Gastrocnemius medialis (tissue), 4 donors: ENCODE results near the gene SH3PXD2B. TPM values are rescaled to one million over a fixed set of nuclear protein-coding genes. Genes with fewer than 3 reads are reported as not detected.
A peak's percentile ranks its signal among the peaks of the same experiment; 100 is the strongest.

ENCODE experiments used
- ATAC-seq, 2 donors: fragments of 150-250 bp; one replicate each; pipeline ENCODE4 v1.9.1; 2016
- DNase-seq, 2 donors: peaks; one replicate each; pipeline ENCODE4 v3.0.0-alpha.2; 2019
- H3K27ac ChIP-seq, 4 donors: fragments of 200-600 bp; sonication (generic); 1 replicate in 1 of 4; 2 replicates in 3 of 4; pipeline ENCODE4 v1.5.1; 2016 to 2018; ENCODE audit warnings: mild to moderate bottlenecking in 2 of 4, moderate library complexity in 1 of 4
- H3K27me3 ChIP-seq, 3 donors: fragments of 200-600 bp; sonication (generic) in 2 of 3; 1 replicate in 1 of 3; 2 replicates in 2 of 3; pipeline versions ENCODE4 v1.5.1 to v1.6.0; 2016 to 2019; ENCODE audit warnings: mild to moderate bottlenecking in 1 of 3, moderate library complexity in 1 of 3
- H3K36me3 ChIP-seq, 2 donors: fragments of 200-600 bp; sonication (generic) in 1 of 2; one replicate each; pipeline ENCODE4 v1.5.1; 2017 to 2018
- H3K4me1 ChIP-seq, 2 donors: fragments of 200-600 bp; sonication (generic) in 1 of 2; one replicate each; pipeline ENCODE4 v1.5.1; 2016 to 2017; ENCODE audit warnings: mild to moderate bottlenecking in 2 of 2
- H3K4me3 ChIP-seq, 4 donors: fragments of 200-600 bp; sonication (generic) in 3 of 4; 1 replicate in 1 of 4; 2 replicates in 3 of 4; pipeline ENCODE4 v1.5.1; 2016 to 2019; ENCODE audit warnings: mild to moderate bottlenecking in 2 of 4
- H3K9me3 ChIP-seq, 3 donors: fragments of 200-600 bp; sonication (generic) in 2 of 3; 1 replicate in 1 of 3; 2 replicates in 2 of 3; pipeline ENCODE4 v1.5.1; 2016 to 2019
- POLR2A ChIP-seq, 2 donors: fragments of 450-650 bp; IDR thresholded peaks; one replicate each; pipeline ENCODE4 v1.6.1; 2017; ENCODE audit warnings: antibody characterized with exemption in 2 of 2, mild to moderate bottlenecking in 2 of 2, moderate library complexity in 2 of 2
- in situ Hi-C, 4 donors: fragments of 200-750 bp; cut with MboI; loops; one replicate each; pipeline versions ENCODE4 v1.15.0 to v1.8.0; 2017; ENCODE audit warnings: low sequenced_read_pairs in 4 of 4
- intact Hi-C: fragments of 100-400 bp; cut with DNase I; formaldehyde crosslinking; loops from one replicate; pipeline ENCODE4 v1.15.1; 2023; ENCODE audit warnings: low total_unique reads
- total RNA-seq, 4 donors: library from RNA; depleted of rRNA; stranded (reverse); fragments of >200 nt; gene quantifications; one replicate each; pipeline versions ENCODE4 v1.1.0 to v1.2.3, GENCODE V29; 2016
- TF ChIP-seq, protein P1 (sequence below), 5 experiments: fragments of 450-650 bp in 3 of 5; fragments of 200-600 bp in 2 of 5; sonication (generic) in 2 of 5; IDR thresholded peaks in 4 of 5; conservative IDR thresholded peaks in 1 of 5; 1 replicate in 4 of 5; 2 replicates in 1 of 5; pipeline ENCODE4 v1.5.1; 2016 to 2019; ENCODE audit warnings: antibody characterized with exemption in 5 of 5, mild to moderate bottlenecking in 3 of 5, moderate library complexity in 3 of 5

SH3PXD2B gene
- total RNA-seq, 4 donors from 2014 or later = 2.7 to 10.2 (median 4.2) TPM

DNA sequence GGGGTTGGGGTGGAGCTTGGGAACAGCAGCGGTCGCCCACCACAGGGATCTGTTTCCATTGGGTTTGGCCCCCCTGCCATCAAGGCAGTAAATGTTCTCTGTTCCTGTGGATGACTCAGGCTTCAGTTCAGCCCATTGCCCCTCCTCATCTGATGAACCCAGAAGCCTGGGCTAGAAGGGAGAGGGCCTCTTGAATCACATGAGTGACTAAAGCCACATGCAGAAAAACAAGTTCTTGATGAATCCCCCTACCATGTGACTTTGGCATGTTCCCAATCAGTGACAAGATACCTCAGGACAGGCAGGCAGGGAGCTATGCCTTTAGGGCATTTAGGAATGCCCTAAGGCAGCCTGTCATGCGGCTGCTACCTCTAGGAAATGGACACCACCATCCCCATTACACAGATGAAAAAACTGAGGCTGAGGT, 2.5 kb downstream of the SH3PXD2B start:
- TF ChIP-seq POLR2A (IDR thresholded peaks at IDR 0.05) = peak in 1 of 2 donors; percentile 23
- TF ChIP-seq, protein P1, sequence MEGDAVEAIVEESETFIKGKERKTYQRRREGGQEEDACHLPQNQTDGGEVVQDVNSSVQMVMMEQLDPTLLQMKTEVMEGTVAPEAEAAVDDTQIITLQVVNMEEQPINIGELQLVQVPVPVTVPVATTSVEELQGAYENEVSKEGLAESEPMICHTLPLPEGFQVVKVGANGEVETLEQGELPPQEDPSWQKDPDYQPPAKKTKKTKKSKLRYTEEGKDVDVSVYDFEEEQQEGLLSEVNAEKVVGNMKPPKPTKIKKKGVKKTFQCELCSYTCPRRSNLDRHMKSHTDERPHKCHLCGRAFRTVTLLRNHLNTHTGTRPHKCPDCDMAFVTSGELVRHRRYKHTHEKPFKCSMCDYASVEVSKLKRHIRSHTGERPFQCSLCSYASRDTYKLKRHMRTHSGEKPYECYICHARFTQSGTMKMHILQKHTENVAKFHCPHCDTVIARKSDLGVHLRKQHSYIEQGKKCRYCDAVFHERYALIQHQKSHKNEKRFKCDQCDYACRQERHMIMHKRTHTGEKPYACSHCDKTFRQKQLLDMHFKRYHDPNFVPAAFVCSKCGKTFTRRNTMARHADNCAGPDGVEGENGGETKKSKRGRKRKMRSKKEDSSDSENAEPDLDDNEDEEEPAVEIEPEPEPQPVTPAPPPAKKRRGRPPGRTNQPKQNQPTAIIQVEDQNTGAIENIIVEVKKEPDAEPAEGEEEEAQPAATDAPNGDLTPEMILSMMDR (IDR thresholded peaks at IDR 0.05 in 4 of 5, conservative IDR thresholded peaks at IDR 0.05 in 1 of 5) = no peak
- Histone ChIP-seq H3K36me3 (no peaks in the 10 kb centered on the region), H3K27me3 (no peaks in the 10 kb centered on the region), H3K4me1 (peaks cover 6 to 7% of the 10 kb centered on the region in 2 donors), H3K4me3 (peak overlapping the region in 1 of 4 donors; percentile 74), H3K9me3 (no peaks in the 10 kb centered on the region), H3K27ac (peak overlapping the region; percentile 18 to 74 (median 65))
- DNase-seq (peak in 1 of 2 donors; percentile 52), ATAC-seq (peak; percentile 37 to 41)
- in situ Hi-C loops (loop anchor here in 2 of 4 donors (25.0 kb wide), 1 partner anchor 486 kb away; no protein-coding TSS in a partner anchor), intact Hi-C loops (loop anchor here (5.0 to 10.0 kb wide), 2 partner anchors 49 to 137 kb away; no protein-coding TSS in a partner anchor)

DNA sequence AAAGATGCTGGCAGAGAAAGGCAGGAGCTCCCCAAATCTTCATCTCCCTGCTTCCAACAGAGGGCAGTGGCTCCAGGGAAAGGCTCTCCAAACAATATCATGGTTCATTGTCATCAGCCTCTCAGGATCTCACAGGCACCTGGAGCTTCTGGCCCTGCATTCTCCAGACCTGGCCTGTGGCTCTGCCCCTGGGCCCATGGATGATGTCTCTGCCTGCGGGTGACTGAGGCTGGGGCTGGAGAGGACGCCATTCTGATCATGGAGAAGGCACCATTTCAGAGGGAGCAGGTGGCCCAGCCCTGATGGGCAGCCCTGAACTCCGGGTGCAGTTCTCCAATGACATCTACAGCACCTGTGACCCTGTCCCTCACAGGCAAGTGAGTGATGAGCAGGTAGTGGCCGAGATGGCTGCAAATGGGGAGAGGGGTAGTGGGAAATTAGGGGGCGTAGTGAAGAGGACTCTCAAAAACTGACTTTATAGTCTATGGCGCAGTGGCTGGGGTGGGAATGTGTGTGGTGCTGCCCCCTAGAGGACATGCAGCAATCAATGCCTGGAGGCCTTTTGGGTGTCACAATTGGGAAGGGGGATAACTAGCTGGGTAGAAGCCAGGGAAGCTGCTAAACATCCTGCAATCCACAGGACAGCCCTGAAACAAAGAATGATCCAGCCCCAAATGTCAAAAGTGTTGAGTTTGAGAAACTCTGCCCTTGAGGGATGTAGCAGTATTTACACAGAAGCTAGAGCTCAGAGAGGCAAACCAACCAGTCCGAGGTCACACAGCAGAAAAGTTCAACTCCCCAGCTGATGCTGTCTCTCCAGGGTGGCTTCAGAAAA, 3.2 kb downstream of the SH3PXD2B start:
- Histone ChIP-seq H3K4me1 (peaks cover 13 to 14% of the 10 kb centered on the region in 2 donors), H3K4me3 (peak overlapping the region in 1 of 4 donors; percentile 74), H3K27ac (peak overlapping the region in 3 of 4 donors; percentile 31 to 68 (median 62)), H3K36me3 (no peaks in the 10 kb centered on the region), H3K9me3 (no peaks in the 10 kb centered on the region), H3K27me3 (no peaks in the 10 kb centered on the region)
- in situ Hi-C loops (loop anchor here in 2 of 4 donors (25.0 kb wide), 1 partner anchor 486 kb away; no protein-coding TSS in a partner anchor), intact Hi-C loops (loop anchor here (5.0 to 10.0 kb wide), 2 partner anchors 49 to 136 kb away; no protein-coding TSS in a partner anchor)
- ATAC-seq (peak in 1 of 2 donors; percentile 7), DNase-seq (no peak)
- TF ChIP-seq, protein P1 (IDR thresholded peaks at IDR 0.05 in 4 of 5, conservative IDR thresholded peaks at IDR 0.05 in 1 of 5) = peak in 4 of 5 experiments; percentile 37 to 63 (median 56)
- TF ChIP-seq POLR2A (IDR thresholded peaks at IDR 0.05) = no peak

DNA sequence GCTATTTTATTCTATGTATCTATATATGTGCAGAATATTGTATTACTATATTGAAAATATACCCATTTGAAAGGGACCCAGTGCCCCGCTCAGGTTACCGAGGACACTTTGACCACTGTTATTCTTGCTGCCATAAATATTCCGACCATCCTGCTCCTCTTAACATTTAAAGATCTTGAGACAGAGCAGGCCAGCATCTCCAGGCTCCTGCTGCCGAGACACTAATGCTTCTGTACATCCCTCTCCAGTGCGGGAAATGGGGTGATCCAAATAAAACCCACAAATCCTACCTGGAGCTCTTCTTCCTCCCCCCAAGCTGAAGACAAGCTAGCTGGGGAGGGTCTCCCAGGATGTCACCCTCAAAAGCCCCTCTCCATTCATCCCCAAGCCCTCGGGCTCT, 3.9 kb downstream of the SH3PXD2B start:
- in situ Hi-C loops = loop anchor here in 2 of 4 donors (25.0 kb wide), 1 partner anchor 487 kb away; no protein-coding TSS in a partner anchor
- no peaks in the 10 kb centered on the region for H3K36me3 ChIP-seq
- H3K4me1 ChIP-seq = peaks cover 14% of the 10 kb centered on the region in 2 donors
- no peaks in the 10 kb centered on the region for H3K27me3 ChIP-seq
- peak overlapping the region in 3 of 4 donors; percentile 29 to 68 (median 62) for H3K27ac ChIP-seq
- TF ChIP-seq, protein P1 (IDR thresholded peaks at IDR 0.05 in 4 of 5, conservative IDR thresholded peaks at IDR 0.05 in 1 of 5) = no peak
- TF ChIP-seq POLR2A (IDR thresholded peaks at IDR 0.05) = no peak
- H3K9me3 ChIP-seq = no peaks in the 10 kb centered on the region
- DNase-seq (no peak), ATAC-seq (no peak)
- H3K4me3 ChIP-seq = peak overlapping the region in 1 of 4 donors; percentile 74
- intact Hi-C loops = loop anchor here (5.0 to 10.0 kb wide), 2 partner anchors 48 to 136 kb away; no protein-coding TSS in a partner anchor

DNA sequence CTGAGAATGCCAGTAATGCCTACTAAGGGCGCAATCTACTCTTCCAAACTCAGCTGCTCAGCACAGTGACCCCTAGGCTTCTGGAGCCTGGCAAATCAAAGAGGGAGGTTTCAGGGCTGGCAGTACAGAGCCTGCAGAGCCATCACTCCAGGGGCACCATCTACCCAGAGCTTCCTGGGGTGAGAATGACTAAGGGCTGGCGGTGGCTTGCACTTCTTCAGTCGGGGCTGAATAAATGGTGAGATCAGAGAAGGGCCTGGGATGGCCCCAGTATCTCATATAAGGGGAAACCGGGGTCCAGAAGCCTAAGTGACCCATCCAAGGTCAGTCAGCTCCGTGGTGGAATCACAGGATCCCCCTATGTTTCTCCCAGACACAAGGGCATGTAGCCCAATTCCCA, 5.3 kb downstream of the SH3PXD2B start:
- H3K36me3 ChIP-seq = no peaks in the 10 kb centered on the region
- ATAC-seq (no peak), DNase-seq (no peak)
- no peak overlapping the region for H3K27ac ChIP-seq
- H3K4me1 ChIP-seq = peaks cover 12 to 22% of the 10 kb centered on the region in 2 donors
- H3K4me3 ChIP-seq = no peak overlapping the region
- intact Hi-C loops = no loop called here
- TF ChIP-seq, protein P1 (IDR thresholded peaks at IDR 0.05 in 4 of 5, conservative IDR thresholded peaks at IDR 0.05 in 1 of 5) = no peak
- TF ChIP-seq POLR2A (IDR thresholded peaks at IDR 0.05) = no peak
- H3K9me3 ChIP-seq = no peaks in the 10 kb centered on the region
- in situ Hi-C loops = no loop called here
- H3K27me3 ChIP-seq = no peaks in the 10 kb centered on the region
